Ascending aorta (tissue), 2 donors: ENCODE measurements around the gene SPG11. TPM values are rescaled to one million over a fixed set of nuclear protein-coding genes. Genes with fewer than 3 reads are reported as not detected.
A peak's percentile ranks its signal among the peaks of the same experiment; 100 is the strongest.
"Not testable (repeated sequence)": the region's sequence is repeated elsewhere in the genome, so short reads cannot be mapped to it uniquely, and the experiment has no call there.

Experiments used
- DNase-seq, 2 donors: peaks; one replicate each; pipeline ENCODE4 v3.0.0-alpha.2; 2019; ENCODE audit warnings: low spot score in 2 of 2
- H3K27ac ChIP-seq, 2 donors: fragments of 200-600 bp; sonication (generic); one replicate each; pipeline ENCODE4 v1.5.1; 2016 to 2017; ENCODE audit warnings: mild to moderate bottlenecking in 1 of 2
- H3K27me3 ChIP-seq: fragments of 200-600 bp; sonication (generic); one replicate; pipeline ENCODE4 v1.5.1; 2017
- H3K36me3 ChIP-seq, 2 donors: fragments of 200-600 bp; sonication (generic); one replicate each; pipeline ENCODE4 v1.5.1; 2016
- H3K4me1 ChIP-seq, 2 donors: fragments of 200-600 bp; sonication (generic); one replicate each; pipeline ENCODE4 v1.5.1; 2016 to 2017; ENCODE audit warnings: mild to moderate bottlenecking in 1 of 2
- H3K4me3 ChIP-seq, 2 donors: fragments of 200-600 bp; sonication (generic); one replicate each; pipeline ENCODE4 v1.5.1; 2016 to 2017; ENCODE audit warnings: mild to moderate bottlenecking in 1 of 2
- H3K9me3 ChIP-seq, 2 donors: fragments of 200-600 bp; sonication (generic); one replicate each; pipeline ENCODE4 v1.5.1; 2016
- CTCF ChIP-seq, 3 experiments: fragments of 200-600 bp in 2 of 3; fragments of 450-650 bp in 1 of 3; sonication (generic) in 2 of 3; IDR thresholded peaks; one replicate each; pipeline ENCODE4 v1.5.1; 2016 to 2019; ENCODE audit warnings: antibody characterized with exemption in 3 of 3, mild to moderate bottlenecking in 1 of 3, moderate library complexity in 1 of 3
- intact Hi-C: fragments of 100-400 bp; cut with DNase I; formaldehyde crosslinking; loops from one replicate; pipeline ENCODE4 v1.15.1; 2023
- total RNA-seq: library from RNA; depleted of rRNA; stranded (reverse); fragments of >200 nt; gene quantifications from one replicate; pipeline ENCODE4 v1.1.0, GENCODE V29; 2016

The SPG11 gene
- total RNA-seq, 1 donor from 2014 or later, result 21.1 TPM

GRCh38 chr15:44545913-44546802 lies 117.3 kb downstream of the SPG11 start:
- peak in 1 of 3 experiments; percentile 35 for TF ChIP-seq CTCF (IDR thresholded peaks at IDR 0.05)
- H3K27me3 ChIP-seq, result no peaks in the 10 kb centered on the region
- H3K4me3 ChIP-seq, result no peak overlapping the region
- intact Hi-C loops, result no loop called here
- DNase-seq, result no peak
- H3K36me3 ChIP-seq, result peaks cover 0 to under 1% of the 10 kb centered on the region in 2 donors
- H3K27ac ChIP-seq, result no peak overlapping the region
- no peaks in the 10 kb centered on the region for H3K9me3 ChIP-seq
- H3K4me1 ChIP-seq, result peaks cover 6 to 24% of the 10 kb centered on the region in 2 donors

GRCh38 chr15:44544745-44545144 lies 118.7 kb downstream of the SPG11 start:
- H3K36me3 ChIP-seq, DNase-seq, H3K4me3 ChIP-seq, H3K27me3 ChIP-seq, H3K27ac ChIP-seq, intact Hi-C loops, H3K9me3 ChIP-seq: not testable (repeated sequence)
- H3K4me1 ChIP-seq, result peaks cover 6 to 32% of the 10 kb centered on the region in 2 donors

GRCh38 chr15:44542596-44542995 lies 120.9 kb downstream of the SPG11 start:
- intact Hi-C loops, result no loop called here
- Histone ChIP-seq H3K4me1 (peaks cover 10 to 41% of the 10 kb centered on the region in 2 donors), H3K9me3 (no peaks in the 10 kb centered on the region), H3K27me3 (no peaks in the 10 kb centered on the region), H3K36me3 (peaks cover 4 to 12% of the 10 kb centered on the region in 2 donors), H3K27ac (peak overlapping the region; percentile 3 to 62), H3K4me3 (no peak overlapping the region)
- TF ChIP-seq CTCF (IDR thresholded peaks at IDR 0.05), result no peak
- no peak for DNase-seq

GRCh38 chr15:44541282-44541958 lies 122.0 kb downstream of the SPG11 start:
- DNase-seq, result no peak
- Histone ChIP-seq H3K27ac (peak overlapping the region; percentile 15 to 62), H3K4me1 (peaks cover 10 to 41% of the 10 kb centered on the region in 2 donors), H3K27me3 (no peaks in the 10 kb centered on the region), H3K9me3 (no peaks in the 10 kb centered on the region), H3K36me3 (peaks cover 4 to 12% of the 10 kb centered on the region in 2 donors), H3K4me3 (no peak overlapping the region)
- TF ChIP-seq CTCF (IDR thresholded peaks at IDR 0.05), result no peak
- intact Hi-C loops, result no loop called here

- H3K27ac ChIP-seq, result peak overlapping the region; percentile 96 to 98
- H3K9me3 ChIP-seq, result no peaks in the 10 kb centered on the region
- H3K4me3 ChIP-seq, result peak overlapping the region; percentile 75 to 88
- no peak for DNase-seq
- TF ChIP-seq CTCF (IDR thresholded peaks at IDR 0.05), result no peak
- intact Hi-C loops, result loop anchor here (2.0 to 5.0 kb wide), 3 partner anchors 190 to 665 kb away; partner anchors contain the start of gene GOLM2
- H3K4me1 ChIP-seq, result peaks cover 12 to 38% of the 10 kb centered on the region in 2 donors
- no peaks in the 10 kb centered on the region for H3K27me3 ChIP-seq
- H3K36me3 ChIP-seq, result peaks cover 4 to 16% of the 10 kb centered on the region in 2 donors
Measured at GRCh38 chr15:44537735-44538240, 125.7 kb downstream of the SPG11 start.
